ENCODE measurements around the gene PTGIR. TPM values are rescaled to one million over a fixed set of nuclear protein-coding genes. Genes with fewer than 3 reads are reported as not detected.
A peak's percentile ranks its signal among the peaks of the same experiment; 100 is the strongest.

The PTGIR gene
- total RNA-seq, 1 experiment from 2014 or later, result not detected

DNA sequence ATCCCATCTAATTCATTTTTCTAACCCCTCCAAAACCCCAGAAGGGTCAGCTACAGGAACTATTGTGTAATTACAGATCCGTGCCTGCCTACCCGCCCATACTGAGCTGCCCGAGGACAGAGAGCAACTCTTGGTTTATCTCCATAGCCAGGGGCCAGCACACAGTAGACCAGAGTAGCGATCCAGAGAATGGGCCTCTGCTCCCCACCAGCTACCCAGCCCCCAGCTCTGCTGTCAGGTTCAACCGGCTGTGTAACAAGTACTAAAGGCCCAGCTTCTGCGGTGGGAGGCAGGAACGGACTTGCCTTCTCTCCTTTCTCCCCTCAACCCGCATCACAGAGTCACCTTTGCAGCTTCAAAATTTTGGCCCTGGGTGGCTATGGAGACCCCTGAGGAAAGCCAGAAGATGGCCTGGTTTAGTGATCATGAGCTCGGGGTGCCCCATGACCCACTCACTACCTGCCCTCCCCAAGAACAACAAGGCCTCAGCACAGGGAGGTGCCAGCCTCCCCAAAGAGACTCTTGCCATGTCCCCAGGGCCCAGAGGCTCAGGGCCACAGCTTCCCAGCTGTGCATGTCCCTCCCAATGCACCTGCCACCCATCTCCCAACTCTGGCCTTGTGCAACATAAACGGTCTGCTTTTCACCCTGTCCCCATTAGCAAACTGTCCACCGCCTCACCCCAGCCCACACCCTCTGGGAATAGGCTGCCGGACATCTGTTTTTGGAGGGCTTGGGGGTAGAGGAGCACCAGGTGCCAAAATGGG is 18.0 kb downstream of the PTGIR start:
- Mint-ChIP-seq H3K27me3 (ENCODE audit: insufficient read depth, unreplicated experiment) (no peaks in the 10 kb centered on the region), H3K9me3 (ENCODE audit: unreplicated experiment) (no peaks in the 10 kb centered on the region), H3K4me3 (ENCODE audit: unreplicated experiment) (no peak overlapping the region), H3K27ac (ENCODE audit: low read depth, unreplicated experiment) (peak overlapping the region; percentile 63), H3K36me3 (ENCODE audit: insufficient read depth, unreplicated experiment) (peaks cover 58% of the 10 kb centered on the region), H3K4me1 (ENCODE audit: insufficient read depth, unreplicated experiment) (peaks cover 4% of the 10 kb centered on the region)
- TF ChIP-seq, protein P1, sequence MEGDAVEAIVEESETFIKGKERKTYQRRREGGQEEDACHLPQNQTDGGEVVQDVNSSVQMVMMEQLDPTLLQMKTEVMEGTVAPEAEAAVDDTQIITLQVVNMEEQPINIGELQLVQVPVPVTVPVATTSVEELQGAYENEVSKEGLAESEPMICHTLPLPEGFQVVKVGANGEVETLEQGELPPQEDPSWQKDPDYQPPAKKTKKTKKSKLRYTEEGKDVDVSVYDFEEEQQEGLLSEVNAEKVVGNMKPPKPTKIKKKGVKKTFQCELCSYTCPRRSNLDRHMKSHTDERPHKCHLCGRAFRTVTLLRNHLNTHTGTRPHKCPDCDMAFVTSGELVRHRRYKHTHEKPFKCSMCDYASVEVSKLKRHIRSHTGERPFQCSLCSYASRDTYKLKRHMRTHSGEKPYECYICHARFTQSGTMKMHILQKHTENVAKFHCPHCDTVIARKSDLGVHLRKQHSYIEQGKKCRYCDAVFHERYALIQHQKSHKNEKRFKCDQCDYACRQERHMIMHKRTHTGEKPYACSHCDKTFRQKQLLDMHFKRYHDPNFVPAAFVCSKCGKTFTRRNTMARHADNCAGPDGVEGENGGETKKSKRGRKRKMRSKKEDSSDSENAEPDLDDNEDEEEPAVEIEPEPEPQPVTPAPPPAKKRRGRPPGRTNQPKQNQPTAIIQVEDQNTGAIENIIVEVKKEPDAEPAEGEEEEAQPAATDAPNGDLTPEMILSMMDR (IDR thresholded peaks at IDR 0.05; ENCODE audit: unreplicated experiment), result no peak
- ChIA-PET CTCF (interaction anchor here (0.7 to 4.3 kb wide), 4 partner anchors 7 to 234 kb away, joined by 3 to 25 read pairs (median 8); no protein-coding TSS in a partner anchor), POLR2A (interaction anchor here (0.6 to 1.1 kb wide), 2 partner anchors 55 to 68 kb away, joined by 3 read pairs; no protein-coding TSS in a partner anchor)
- no peak for DNase-seq (ENCODE audit: unreplicated experiment)
- intact Hi-C loops (cut with micrococcal nuclease), result no loop called here
- BruUV-seq (replicated peaks), result no TSS peak

DNA sequence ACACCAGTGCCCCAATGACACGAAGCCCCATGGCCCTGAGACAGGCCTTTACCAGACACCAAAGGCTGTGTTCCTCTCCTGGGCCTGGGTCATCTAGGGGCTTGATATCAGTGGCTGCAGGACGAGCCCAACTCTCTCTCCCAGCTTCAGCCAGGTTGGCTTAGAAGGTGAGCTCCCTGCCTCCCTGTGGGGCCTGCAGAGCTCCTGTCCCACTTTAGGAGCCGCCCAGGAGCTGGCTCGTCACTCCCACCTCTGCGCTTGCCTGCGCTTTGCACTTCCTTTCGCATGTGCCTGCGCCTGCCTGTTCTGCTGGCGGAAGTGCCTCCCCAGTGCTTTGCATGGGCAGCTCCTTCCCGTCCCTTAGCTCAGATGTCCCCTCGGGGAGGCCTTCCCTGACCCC is 18.9 kb downstream of the PTGIR start:
- no peak overlapping the region for H3K4me3 Mint-ChIP-seq (ENCODE audit: unreplicated experiment)
- peaks cover 4% of the 10 kb centered on the region for H3K4me1 Mint-ChIP-seq (ENCODE audit: insufficient read depth, unreplicated experiment)
- TF ChIP-seq, protein P1 (IDR thresholded peaks at IDR 0.05; ENCODE audit: unreplicated experiment), result no peak
- H3K27ac Mint-ChIP-seq (ENCODE audit: low read depth, unreplicated experiment), result peak overlapping the region; percentile 63
- no peak for DNase-seq (ENCODE audit: unreplicated experiment)
- CTCF ChIA-PET, result interaction anchor here (0.6 to 4.3 kb wide), 6 partner anchors 8 to 1148 kb away, joined by 3 to 25 read pairs (median 4); no protein-coding TSS in a partner anchor
- intact Hi-C loops (cut with micrococcal nuclease), result no loop called here
- H3K36me3 Mint-ChIP-seq (ENCODE audit: insufficient read depth, unreplicated experiment), result peaks cover 54% of the 10 kb centered on the region
- H3K9me3 Mint-ChIP-seq (ENCODE audit: unreplicated experiment), result no peaks in the 10 kb centered on the region
- POLR2A ChIA-PET, result no interaction called here
- BruUV-seq (replicated peaks), result no TSS peak
- no peaks in the 10 kb centered on the region for H3K27me3 Mint-ChIP-seq (ENCODE audit: insufficient read depth, unreplicated experiment)

DNA sequence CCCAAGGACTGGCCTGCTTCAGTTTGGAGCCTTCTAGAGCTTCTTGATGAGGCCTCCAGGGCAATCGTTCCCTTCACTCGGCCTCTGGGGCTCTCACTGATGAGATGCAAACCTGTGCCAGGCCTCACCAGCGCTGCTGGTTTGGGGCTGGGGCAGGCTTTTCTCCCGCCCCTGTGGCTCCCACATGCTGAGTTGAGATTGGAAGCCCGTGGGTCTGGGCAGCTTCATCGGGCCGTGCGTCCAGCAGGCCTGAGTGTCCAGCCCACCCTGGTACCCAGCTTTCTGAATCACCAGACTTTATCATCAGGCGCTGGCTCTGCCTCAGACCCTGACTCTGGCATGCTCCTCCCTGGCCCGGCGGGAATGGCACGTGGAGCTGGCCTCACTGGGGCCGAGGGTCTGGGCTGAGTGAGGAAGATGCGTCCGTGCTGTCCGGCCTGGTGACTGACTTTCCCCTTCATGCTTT is 19.5 kb downstream of the PTGIR start:
- BruUV-seq (replicated peaks), result no TSS peak
- ChIA-PET POLR2A (no interaction called here), CTCF (interaction anchor here (0.6 to 4.3 kb wide), 4 partner anchors 9 to 1148 kb away, joined by 3 to 25 read pairs (median 8); no protein-coding TSS in a partner anchor)
- DNase-seq (ENCODE audit: unreplicated experiment), result no peak
- Mint-ChIP-seq H3K27ac (ENCODE audit: low read depth, unreplicated experiment) (peak overlapping the region; percentile 63), H3K9me3 (ENCODE audit: unreplicated experiment) (no peaks in the 10 kb centered on the region), H3K27me3 (ENCODE audit: insufficient read depth, unreplicated experiment) (no peaks in the 10 kb centered on the region), H3K4me1 (ENCODE audit: insufficient read depth, unreplicated experiment) (peaks cover 4% of the 10 kb centered on the region), H3K36me3 (ENCODE audit: insufficient read depth, unreplicated experiment) (peaks cover 56% of the 10 kb centered on the region), H3K4me3 (ENCODE audit: unreplicated experiment) (no peak overlapping the region)
- intact Hi-C loops (cut with micrococcal nuclease), result no loop called here
- TF ChIP-seq, protein P1 (IDR thresholded peaks at IDR 0.05; ENCODE audit: unreplicated experiment), result no peak

DNA sequence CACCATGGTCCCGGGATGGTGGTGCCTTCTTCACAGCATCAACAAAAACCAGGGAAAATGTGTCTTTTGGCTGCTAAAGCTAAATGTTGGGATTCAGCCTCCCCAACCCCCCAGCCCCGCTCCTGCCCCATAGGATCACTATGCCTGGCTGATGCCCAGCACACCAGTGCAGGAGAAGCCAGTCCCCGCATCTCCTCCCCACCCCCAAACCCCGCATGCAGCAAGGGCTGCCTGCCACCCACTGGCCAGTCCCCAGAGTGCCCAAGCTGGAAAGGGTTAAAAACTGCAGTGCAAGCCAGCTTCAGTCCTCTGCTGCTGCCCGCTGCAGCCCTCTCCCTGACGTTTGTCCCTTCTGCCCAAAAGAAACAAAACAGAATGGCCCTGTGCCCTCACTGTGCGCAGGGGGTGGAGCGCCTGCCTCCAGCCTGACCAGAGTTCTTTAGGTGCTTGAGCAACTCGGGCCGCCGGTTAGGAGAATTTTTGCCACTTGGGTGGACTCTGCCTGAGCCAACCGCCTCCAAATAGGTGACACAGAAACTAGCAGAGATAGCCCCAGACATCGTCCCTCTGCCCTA is 20.0 kb downstream of the PTGIR start:
- ChIA-PET CTCF (interaction anchor here (0.6 to 4.3 kb wide), 2 partner anchors 12 to 68 kb away, joined by 4 to 25 read pairs; no protein-coding TSS in a partner anchor), POLR2A (no interaction called here)
- Mint-ChIP-seq H3K27ac (ENCODE audit: low read depth, unreplicated experiment) (no peak overlapping the region), H3K4me3 (ENCODE audit: unreplicated experiment) (no peak overlapping the region), H3K9me3 (ENCODE audit: unreplicated experiment) (no peaks in the 10 kb centered on the region), H3K36me3 (ENCODE audit: insufficient read depth, unreplicated experiment) (peaks cover 56% of the 10 kb centered on the region), H3K4me1 (ENCODE audit: insufficient read depth, unreplicated experiment) (peaks cover 4% of the 10 kb centered on the region), H3K27me3 (ENCODE audit: insufficient read depth, unreplicated experiment) (no peaks in the 10 kb centered on the region)
- TF ChIP-seq, protein P1 (IDR thresholded peaks at IDR 0.05; ENCODE audit: unreplicated experiment), result no peak
- no TSS peak for BruUV-seq (replicated peaks)
- intact Hi-C loops (cut with micrococcal nuclease), result no loop called here
- DNase-seq (ENCODE audit: unreplicated experiment), result no peak
